MCF 10A (cell line): Measurements from ENCODE around the gene DCAF12. TPM values are rescaled to one million over a fixed set of nuclear protein-coding genes. Genes with fewer than 3 reads are reported as not detected.
"Not testable (repeated sequence)": the region's sequence is repeated elsewhere in the genome, so short reads cannot be mapped to it uniquely, and the experiment has no call there.

ENCODE experiments used
- BruUV-seq: library from RNA; stranded (reverse); fragments of 400-500 nt; replicated peaks from 2 replicates; lab custom pipeline; 2021; lab: Mats Ljungman, UMichigan
- CTCF ChIA-PET: fragments of 300-600 bp; sonication (Branson Sonifier 250); formaldehyde crosslinking; extraction: SDS; loops from one replicate; lab custom pipeline; 2021; ENCODE audit warnings: antibody characterized with exemption, inconsistent platforms; lab: Yijun Ruan, JAX
- POLR2A ChIA-PET: fragments of 300-600, 350-650 bp; sonication (Branson Sonifier 250); formaldehyde crosslinking; extraction: SDS; loops from one replicate; lab custom pipeline; 2020; ENCODE audit warnings: antibody characterized with exemption, inconsistent platforms; lab: Yijun Ruan, JAX
- DNase-seq: peaks from one replicate; pipeline ENCODE4 v3.0.0-alpha.2; 2018; ENCODE audit not compliant: unreplicated experiment
- H3K27ac Mint-ChIP-seq: one replicate; pipeline ENCODE4 v1.8.0; 2022; ENCODE audit warnings: mild to moderate bottlenecking, low read depth, mixed read lengths; ENCODE audit not compliant: unreplicated experiment
- H3K27me3 Mint-ChIP-seq: one replicate; pipeline ENCODE4 v1.8.0; 2022; ENCODE audit warnings: mixed read lengths; ENCODE audit not compliant: insufficient read depth, unreplicated experiment
- H3K36me3 Mint-ChIP-seq: one replicate; pipeline ENCODE4 v1.8.0; 2022; ENCODE audit warnings: mild to moderate bottlenecking, moderate library complexity, mixed read lengths; ENCODE audit not compliant: insufficient read depth, unreplicated experiment
- H3K4me1 Mint-ChIP-seq: one replicate; pipeline ENCODE4 v1.8.0; 2022; ENCODE audit warnings: mixed read lengths; ENCODE audit not compliant: insufficient read depth, unreplicated experiment
- H3K4me3 Mint-ChIP-seq: one replicate; pipeline ENCODE4 v1.8.0; 2022; ENCODE audit warnings: mild to moderate bottlenecking, moderate library complexity, mixed read lengths; ENCODE audit not compliant: unreplicated experiment
- H3K9me3 Mint-ChIP-seq: one replicate; pipeline ENCODE4 v1.8.0; 2022; ENCODE audit warnings: mixed read lengths; ENCODE audit not compliant: unreplicated experiment
- intact Hi-C: fragments of 100-400 bp; cut with micrococcal nuclease; formaldehyde crosslinking; loops from 2 replicates; pipeline ENCODE4 v1.14.1; 2022
- total RNA-seq: library from RNA; stranded (reverse); gene quantifications from 2 replicates; pipeline ENCODE4 v1.2.3, GENCODE V29; 2022
- TF ChIP-seq, protein P1 (sequence below): fragments of 200-600 bp; IDR thresholded peaks from one replicate; pipeline ENCODE4 v1.8.0; 2022; ENCODE audit warnings: antibody characterized with exemption, mild to moderate bottlenecking; ENCODE audit not compliant: unreplicated experiment

Gene DCAF12
- total RNA-seq, 1 experiment from 2014 or later, result 39.8 TPM

DNA sequence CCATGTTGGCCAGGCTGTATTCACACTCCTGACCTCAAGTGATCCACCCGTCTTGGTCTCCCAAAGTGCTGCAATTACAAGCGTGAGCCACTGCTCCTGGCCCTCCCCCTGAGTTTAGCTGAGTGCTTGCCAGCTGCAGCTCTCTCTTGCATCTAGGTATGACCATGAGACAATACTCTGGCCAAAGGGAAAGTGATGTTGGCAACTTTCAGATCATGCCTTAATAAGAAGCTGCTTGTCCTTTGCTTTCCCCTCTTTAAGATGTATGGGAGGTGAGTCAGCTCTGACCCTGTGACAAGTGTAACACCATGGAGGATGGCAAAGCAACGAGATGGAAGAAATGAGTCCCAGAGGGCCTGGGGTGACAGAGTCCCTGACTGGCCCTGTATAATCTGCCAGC, 18.7 kb upstream of the DCAF12 start:
- no peak for DNase-seq
- POLR2A ChIA-PET, result interaction anchor here (0.6 to 2.5 kb wide), 4 partner anchors 9 to 34 kb away, joined by 3 to 9 read pairs (median 4); partner anchors contain the start of gene UBAP1
- Mint-ChIP-seq H3K4me1 (peaks cover 8% of the 10 kb centered on the region), H3K4me3 (no peak overlapping the region), H3K9me3 (no peaks in the 10 kb centered on the region), H3K27ac (no peak overlapping the region), H3K36me3 (no peaks in the 10 kb centered on the region), H3K27me3 (no peaks in the 10 kb centered on the region)
- CTCF ChIA-PET, result interaction anchor here (0.9 to 1.1 kb wide), 2 partner anchors 10 to 18 kb away, joined by 4 read pairs; no protein-coding TSS in a partner anchor
- intact Hi-C loops, result no loop called here
- TF ChIP-seq, protein P1, sequence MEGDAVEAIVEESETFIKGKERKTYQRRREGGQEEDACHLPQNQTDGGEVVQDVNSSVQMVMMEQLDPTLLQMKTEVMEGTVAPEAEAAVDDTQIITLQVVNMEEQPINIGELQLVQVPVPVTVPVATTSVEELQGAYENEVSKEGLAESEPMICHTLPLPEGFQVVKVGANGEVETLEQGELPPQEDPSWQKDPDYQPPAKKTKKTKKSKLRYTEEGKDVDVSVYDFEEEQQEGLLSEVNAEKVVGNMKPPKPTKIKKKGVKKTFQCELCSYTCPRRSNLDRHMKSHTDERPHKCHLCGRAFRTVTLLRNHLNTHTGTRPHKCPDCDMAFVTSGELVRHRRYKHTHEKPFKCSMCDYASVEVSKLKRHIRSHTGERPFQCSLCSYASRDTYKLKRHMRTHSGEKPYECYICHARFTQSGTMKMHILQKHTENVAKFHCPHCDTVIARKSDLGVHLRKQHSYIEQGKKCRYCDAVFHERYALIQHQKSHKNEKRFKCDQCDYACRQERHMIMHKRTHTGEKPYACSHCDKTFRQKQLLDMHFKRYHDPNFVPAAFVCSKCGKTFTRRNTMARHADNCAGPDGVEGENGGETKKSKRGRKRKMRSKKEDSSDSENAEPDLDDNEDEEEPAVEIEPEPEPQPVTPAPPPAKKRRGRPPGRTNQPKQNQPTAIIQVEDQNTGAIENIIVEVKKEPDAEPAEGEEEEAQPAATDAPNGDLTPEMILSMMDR, result no peak
- BruUV-seq, result no TSS peak

DNA sequence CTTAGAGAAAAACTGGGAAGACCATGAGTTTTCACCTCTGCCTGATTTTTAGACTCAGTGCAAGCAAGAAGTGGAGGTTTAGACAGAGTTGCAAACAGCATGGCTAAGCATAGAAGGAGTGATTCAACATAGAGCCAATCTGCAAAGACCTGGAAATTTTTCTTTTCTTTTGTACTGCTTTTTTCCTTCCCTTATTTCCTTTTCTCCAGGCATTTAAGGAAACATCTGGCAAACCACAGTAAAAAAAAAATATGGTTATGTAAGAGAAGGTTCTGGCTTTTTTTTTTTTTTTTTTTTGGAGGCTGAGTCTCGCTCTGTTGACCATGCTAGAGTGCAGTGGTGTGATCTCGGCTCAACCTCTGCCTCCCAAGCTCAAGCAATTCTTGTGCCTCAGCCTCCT, 16.6 kb upstream of the DCAF12 start:
- DNase-seq, result no peak
- no peaks in the 10 kb centered on the region for H3K27me3 Mint-ChIP-seq
- CTCF ChIA-PET, result interaction anchor here (0.6 to 1.2 kb wide), 3 partner anchors 9 to 184 kb away, joined by 3 to 4 read pairs (median 3); no protein-coding TSS in a partner anchor
- no peaks in the 10 kb centered on the region for H3K36me3 Mint-ChIP-seq
- intact Hi-C loops, result no loop called here
- H3K4me1 Mint-ChIP-seq, result peaks cover 15% of the 10 kb centered on the region
- no TSS peak for BruUV-seq
- no peak overlapping the region for H3K4me3 Mint-ChIP-seq
- POLR2A ChIA-PET, result interaction anchor here (0.6 to 2.3 kb wide), 2 partner anchors 20 to 423 kb away, joined by 3 to 10 read pairs; no protein-coding TSS in a partner anchor
- no peaks in the 10 kb centered on the region for H3K9me3 Mint-ChIP-seq
- TF ChIP-seq, protein P1, result no peak
- no peak overlapping the region for H3K27ac Mint-ChIP-seq

- no peaks in the 10 kb centered on the region for H3K27me3 Mint-ChIP-seq
- CTCF ChIA-PET, result interaction anchor here (0.7 to 2.2 kb wide), 4 partner anchors 17 to 123 kb away, joined by 3 to 8 read pairs (median 6); no protein-coding TSS in a partner anchor
- POLR2A ChIA-PET, result interaction anchor here (0.6 to 2.2 kb wide), 5 partner anchors 9 to 114 kb away, joined by 3 to 17 read pairs (median 7); partner anchors contain the start of gene UBAP1
- peaks cover 15% of the 10 kb centered on the region for H3K4me1 Mint-ChIP-seq
- TF ChIP-seq, protein P1, result no peak
- no peaks in the 10 kb centered on the region for H3K9me3 Mint-ChIP-seq
- no peak for DNase-seq
- BruUV-seq, result no TSS peak
- H3K4me3 Mint-ChIP-seq, result no peak overlapping the region
- no peaks in the 10 kb centered on the region for H3K36me3 Mint-ChIP-seq
- no peak overlapping the region for H3K27ac Mint-ChIP-seq
- intact Hi-C loops, result no loop called here
These were observed 14.4 kb upstream of the DCAF12 start for GRCh38 chr9:34140853-34141252.

DNA sequence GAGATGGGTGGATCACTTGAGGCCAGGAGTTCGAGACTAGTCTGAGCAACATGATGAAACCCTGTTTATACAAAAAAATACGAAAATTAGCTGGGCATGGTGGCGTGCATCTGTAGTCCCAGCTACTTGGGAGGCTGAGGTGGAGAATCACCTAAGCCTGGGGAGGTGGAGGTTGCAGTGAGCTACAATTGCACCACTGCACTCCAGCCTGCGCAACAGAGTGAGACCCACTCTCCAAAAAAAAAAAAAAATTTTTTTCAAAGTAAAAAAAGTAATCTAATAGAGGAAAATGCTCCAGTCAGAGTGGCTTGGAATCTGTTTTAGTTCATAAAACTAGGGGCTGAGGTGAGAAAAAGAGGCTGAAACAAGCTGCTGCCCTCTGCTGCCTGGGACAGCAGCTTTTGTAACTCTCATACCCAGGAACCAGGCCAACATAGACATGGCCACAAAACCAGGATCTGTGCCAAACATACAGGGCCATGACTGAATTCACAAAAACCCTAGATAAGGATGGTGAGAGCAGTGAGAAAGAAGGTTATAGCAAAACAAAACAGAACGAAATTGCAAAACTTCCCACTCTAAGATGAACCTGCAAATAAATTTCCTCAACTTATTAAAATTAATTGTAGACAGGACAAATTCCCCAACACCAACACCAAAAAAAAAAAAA, 13.1 kb upstream of the DCAF12 start:
- intact Hi-C loops, result no loop called here

DNA sequence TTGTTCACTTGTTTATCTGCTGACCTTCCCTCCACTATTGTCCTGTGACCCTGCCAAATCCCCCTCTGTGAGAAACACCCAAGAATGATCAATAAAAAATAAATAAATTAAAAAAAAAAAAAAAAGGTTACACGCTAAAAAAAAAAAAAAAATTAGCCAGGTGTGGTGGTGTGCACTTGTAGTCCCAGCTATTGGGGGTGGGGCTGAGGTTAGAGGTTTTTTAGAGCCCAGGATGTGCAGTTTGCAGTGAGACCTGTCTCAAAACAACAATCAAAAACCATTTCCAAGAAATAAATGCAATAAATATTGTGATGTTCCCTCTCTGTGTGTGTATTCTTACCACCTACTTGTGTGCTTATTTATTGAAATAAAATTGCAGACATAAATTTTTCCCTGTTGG, 12.1 kb upstream of the DCAF12 start:
- H3K9me3 Mint-ChIP-seq, DNase-seq, H3K27ac Mint-ChIP-seq, POLR2A ChIA-PET, H3K36me3 Mint-ChIP-seq, H3K27me3 Mint-ChIP-seq, BruUV-seq, H3K4me3 Mint-ChIP-seq, intact Hi-C loops, CTCF ChIA-PET: not testable (repeated sequence)
- peaks cover 15% of the 10 kb centered on the region for H3K4me1 Mint-ChIP-seq

More for the DNA sequence above, 13.1 kb upstream of the DCAF12 start:
- Mint-ChIP-seq H3K27ac (no peak overlapping the region), H3K4me1 (peaks cover 15% of the 10 kb centered on the region), H3K4me3 (no peak overlapping the region), H3K9me3 (no peaks in the 10 kb centered on the region), H3K36me3 (no peaks in the 10 kb centered on the region), H3K27me3 (no peaks in the 10 kb centered on the region)
- ChIA-PET CTCF (interaction anchor here (0.6 to 2.2 kb wide), 14 partner anchors 10 to 709 kb away, joined by 3 to 8 read pairs (median 4); no protein-coding TSS in a partner anchor), POLR2A (interaction anchor here (0.6 to 2.2 kb wide), 15 partner anchors 10 to 936 kb away, joined by 3 to 17 read pairs (median 4); partner anchors contain the start of gene UBAP1)
- TF ChIP-seq, protein P1, result peak; percentile 30
- DNase-seq, result peak; percentile 89
- BruUV-seq, result no TSS peak
